DOHH2 (cell line): ENCODE measurements around the gene PDE6D.
A peak's percentile ranks its signal among the peaks of the same experiment; 100 is the strongest.

ENCODE experiments used
- H3F3A ChIP-seq: fragments of 200-600 bp; sonication (generic), shearing (Covaris generic); 2 replicates; pipeline ENCODE4 v1.6.0; 2016; ENCODE audit warnings: antibody characterized with exemption, mild to moderate bottlenecking; ENCODE audit not compliant: control insufficient read depth, insufficient read depth
- H3K27ac ChIP-seq: fragments of 200-600 bp; sonication (generic); 2 replicates; pipeline ENCODE4 v1.5.1; 2014; ENCODE audit warnings: low read depth, mild to moderate bottlenecking, low read length, moderate library complexity
- H3K27me3 ChIP-seq: fragments of 200-600 bp; sonication (generic); 2 replicates; pipeline ENCODE4 v1.6.1; 2014; ENCODE audit warnings: mild to moderate bottlenecking, low read length, mixed read lengths; ENCODE audit not compliant: control insufficient read depth
- H3K36me3 ChIP-seq: fragments of 200-600 bp; sonication (generic); 2 replicates; pipeline ENCODE4 v1.6.1; 2014; ENCODE audit warnings: mild to moderate bottlenecking, low read length, moderate library complexity, mixed read lengths; ENCODE audit not compliant: control insufficient read depth
- H3K4me1 ChIP-seq: fragments of 200-600 bp; sonication (generic); 2 replicates; pipeline ENCODE4 v1.6.1; 2014; ENCODE audit warnings: mild to moderate bottlenecking, low read length, mixed read lengths; ENCODE audit not compliant: control insufficient read depth
- H3K4me2 ChIP-seq: fragments of 200-600 bp; sonication (generic); 2 replicates; pipeline ENCODE4 v1.6.0; 2014; ENCODE audit warnings: mild to moderate bottlenecking, low read length, moderate library complexity
- H3K4me3 ChIP-seq: fragments of 200-600 bp; sonication (generic); 2 replicates; pipeline ENCODE4 v1.5.1; 2014; ENCODE audit warnings: mild to moderate bottlenecking, low read length, mixed read lengths
- H3K79me2 ChIP-seq: fragments of 200-600 bp; sonication (generic); 2 replicates; pipeline ENCODE4 v1.6.1; 2014; ENCODE audit warnings: mild to moderate bottlenecking, low read length, mixed read lengths; ENCODE audit not compliant: control insufficient read depth
- H3K9me2 ChIP-seq: fragments of 200-600 bp; sonication (generic); replicated peaks from 2 replicates; pipeline ENCODE4 v1.6.1; 2014; ENCODE audit warnings: mild to moderate bottlenecking, low read length, mixed read lengths; ENCODE audit not compliant: control insufficient read depth
- H3K9me3 ChIP-seq: fragments of 200-600 bp; sonication (generic); 2 replicates; pipeline ENCODE4 v1.6.1; 2014; ENCODE audit warnings: antibody characterized with exemption, low read length, mixed read lengths; ENCODE audit not compliant: control insufficient read depth, insufficient read depth
- H4K20me1 ChIP-seq: fragments of 200-600 bp; sonication (generic); 2 replicates; pipeline ENCODE4 v1.6.0; 2014; ENCODE audit warnings: low read depth, mild to moderate bottlenecking, antibody characterized with exemption, low read length, moderate library complexity; ENCODE audit not compliant: control insufficient read depth, insufficient read depth
- CTCF ChIP-seq: fragments of 200-600 bp; sonication (generic); IDR thresholded peaks from one replicate; pipeline ENCODE4 v1.5.1; 2014; ENCODE audit warnings: antibody characterized with exemption, mild to moderate bottlenecking, low read depth, low read length; ENCODE audit not compliant: poor library complexity, severe bottlenecking
- EZH2phosphoT487 ChIP-seq: fragments of 200-600 bp; sonication (generic); IDR thresholded peaks from 2 replicates; pipeline ENCODE4 v1.6.1; 2017; ENCODE audit warnings: borderline replicate concordance, mild to moderate bottlenecking, antibody characterized with exemption, low read length, moderate library complexity, mixed read lengths

Gene PDE6D

GRCh38 chr2:231685349-231686191 is 95.5 kb downstream of the PDE6D start:
- Histone ChIP-seq H4K20me1 (no peaks in the 10 kb centered on the region), H3K79me2 (peaks cover 70% of the 10 kb centered on the region), H3K4me1 (peaks cover 95% of the 10 kb centered on the region), H3K9me3 (no peaks in the 10 kb centered on the region), H3F3A (peaks cover 25% of the 10 kb centered on the region), H3K27ac (peak overlapping the region; percentile 95), H3K27me3 (no peaks in the 10 kb centered on the region), H3K4me3 (peak overlapping the region; percentile 92), H3K4me2 (peak overlapping the region; percentile 92), H3K9me2 (no peaks in the 10 kb centered on the region), H3K36me3 (peaks cover 15% of the 10 kb centered on the region)
- peak; percentile 87 for TF ChIP-seq CTCF
- no peak for TF ChIP-seq EZH2phosphoT487

DNA sequence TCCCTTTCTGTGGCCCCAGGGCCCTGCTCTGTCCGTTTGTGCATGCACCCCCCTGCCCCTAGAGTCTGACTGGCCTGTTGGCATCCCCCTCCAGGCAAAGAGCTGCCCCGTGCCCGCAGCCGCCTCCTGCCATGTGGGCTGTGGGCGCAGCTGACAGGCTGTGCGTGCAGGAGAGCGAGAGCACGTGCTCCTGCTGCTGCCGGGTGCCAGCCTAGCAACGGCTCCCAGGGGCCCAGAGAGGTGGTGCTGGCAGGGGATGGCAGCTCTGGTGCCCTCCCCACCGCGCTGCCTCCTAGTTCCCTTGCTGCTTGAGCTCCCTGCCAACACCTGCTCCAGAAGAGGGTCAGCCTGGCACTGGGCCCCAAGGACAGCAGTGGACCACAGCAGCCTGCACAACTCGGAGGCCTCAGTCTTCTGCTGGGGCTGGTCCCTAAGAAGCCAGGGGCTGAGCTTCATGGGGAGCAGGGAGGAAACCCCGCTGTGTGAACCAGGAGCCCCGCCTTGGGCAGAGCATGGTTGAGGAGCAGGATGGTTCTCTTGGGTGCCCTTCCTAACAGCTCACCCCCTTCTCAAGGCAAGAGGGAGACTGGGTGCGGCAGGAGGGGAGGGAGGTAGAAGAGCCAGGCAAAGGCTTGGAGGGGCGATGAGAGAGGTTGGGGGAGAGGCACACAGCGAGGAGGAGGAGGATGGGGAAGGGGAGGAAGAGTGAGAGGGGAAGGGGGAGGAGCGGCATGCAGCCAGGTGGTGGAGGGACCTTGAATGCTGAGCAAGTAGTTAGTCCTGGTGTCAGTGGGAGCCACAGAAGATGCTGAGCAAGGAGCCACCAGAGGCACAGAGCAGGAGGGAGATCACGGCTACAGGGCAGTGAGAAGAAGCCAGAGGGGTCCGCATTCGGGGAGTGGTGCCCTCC is 96.5 kb downstream of the PDE6D start:
- Histone ChIP-seq H3K27me3 (no peaks in the 10 kb centered on the region), H3K4me2 (peak overlapping the region; percentile 92), H3K27ac (peak overlapping the region; percentile 95), H3K9me2 (no peaks in the 10 kb centered on the region), H3K79me2 (peaks cover 78% of the 10 kb centered on the region), H3K36me3 (peaks cover 16% of the 10 kb centered on the region), H4K20me1 (no peaks in the 10 kb centered on the region), H3K9me3 (no peaks in the 10 kb centered on the region), H3K4me3 (peak overlapping the region; percentile 92), H3K4me1 (peaks cover 96% of the 10 kb centered on the region), H3F3A (peaks cover 29% of the 10 kb centered on the region)
- TF ChIP-seq EZH2phosphoT487 (no peak), CTCF (no peak)

DNA sequence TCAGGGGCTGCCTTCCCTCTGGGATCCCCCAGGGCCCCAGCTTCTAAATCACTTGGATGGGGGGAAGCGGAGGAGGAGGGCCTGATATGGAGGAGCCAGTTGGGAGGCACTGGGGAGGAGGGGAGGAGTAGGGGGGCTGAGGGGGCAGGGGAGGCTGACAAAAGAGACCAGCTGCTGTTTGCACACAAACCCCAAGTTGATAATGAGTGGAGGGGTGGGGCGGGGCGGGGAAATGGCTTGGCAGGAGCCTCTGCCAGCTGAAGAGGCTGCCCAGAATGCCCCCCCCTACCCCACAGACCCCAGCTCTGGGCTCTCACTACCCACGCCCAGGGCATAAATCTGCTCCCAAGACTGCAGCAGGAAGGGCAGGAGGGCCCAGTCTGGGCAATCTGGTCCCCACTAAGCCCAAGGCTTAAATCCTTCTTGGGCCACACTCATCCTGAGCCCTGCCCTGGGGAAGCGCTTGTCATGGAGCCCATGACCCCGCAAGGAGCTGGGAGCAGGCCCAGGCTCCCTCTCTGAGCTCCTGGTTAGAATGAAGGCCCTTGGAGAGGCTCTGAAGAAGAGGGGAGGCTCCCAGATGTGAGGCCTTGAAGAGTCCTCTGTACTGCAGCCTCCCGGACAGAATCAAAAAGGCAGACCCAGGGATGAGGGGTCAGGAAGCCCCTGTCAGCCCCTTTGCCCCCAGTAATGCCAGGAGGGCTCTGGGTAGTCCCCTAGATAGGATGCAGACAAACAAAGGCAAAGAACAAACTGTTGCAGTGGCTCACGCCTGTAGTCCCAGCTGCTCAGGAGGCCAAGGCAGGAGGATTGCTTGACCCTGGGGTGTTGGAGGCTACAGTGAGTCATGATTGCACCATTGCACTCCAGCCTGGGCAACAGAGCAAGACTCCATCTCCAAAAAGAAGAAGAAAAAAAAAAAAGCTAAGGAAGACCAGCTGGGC is 97.5 kb downstream of the PDE6D start:
- TF ChIP-seq EZH2phosphoT487 (no peak), CTCF (no peak)
- peak overlapping the region; percentile 92 for H3K4me2 ChIP-seq
- H4K20me1 ChIP-seq, result no peaks in the 10 kb centered on the region
- H3K9me3 ChIP-seq, result no peaks in the 10 kb centered on the region
- H3K4me3 ChIP-seq, result peak overlapping the region; percentile 92
- peaks cover 84% of the 10 kb centered on the region for H3K79me2 ChIP-seq
- peaks cover 20% of the 10 kb centered on the region for H3K36me3 ChIP-seq
- H3F3A ChIP-seq, result peaks cover 35% of the 10 kb centered on the region
- peak overlapping the region; percentile 95 for H3K27ac ChIP-seq
- no peaks in the 10 kb centered on the region for H3K9me2 ChIP-seq
- peaks cover 95% of the 10 kb centered on the region for H3K4me1 ChIP-seq
- H3K27me3 ChIP-seq, result no peaks in the 10 kb centered on the region
